ENCODE data around the gene RGS17.

The RGS17 gene

GRCh38 chr6:153058909-153059308, 72.2 kb downstream of the RGS17 start:
- no peak for TF ChIP-seq CTCF (IDR thresholded peaks at IDR 0.05; ENCODE audit: low read depth, low read length)
- DNase-seq (ENCODE audit: low read depth in 2 of 2), result peak; percentile 20 to 26
- no peak overlapping the region for H3K4me3 ChIP-seq (replicated peaks in 1 of 2; ENCODE audit: low read depth in 2 of 2, low read length in 2 of 2)

- TF ChIP-seq CTCF (IDR thresholded peaks at IDR 0.05; ENCODE audit: low read depth, low read length), result no peak
- DNase-seq (ENCODE audit: low read depth in 2 of 2), result peak; percentile 17 to 47
- H3K4me3 ChIP-seq (replicated peaks in 1 of 2; ENCODE audit: low read depth in 2 of 2, low read length in 2 of 2), result no peak overlapping the region
Measured at GRCh38 chr6:153058291-153058690, 72.8 kb downstream of the RGS17 start.

GRCh38 chr6:153056308-153056707, 74.8 kb downstream of the RGS17 start:
- TF ChIP-seq CTCF (IDR thresholded peaks at IDR 0.05; ENCODE audit: low read depth, low read length), result no peak
- DNase-seq (ENCODE audit: low read depth in 2 of 2), result no peak

GRCh38 chr6:153051801-153052200, 79.3 kb downstream of the RGS17 start:
- TF ChIP-seq CTCF (IDR thresholded peaks at IDR 0.05; ENCODE audit: low read depth, low read length), result no peak
- no peak overlapping the region for H3K4me3 ChIP-seq (replicated peaks in 1 of 2; ENCODE audit: low read depth in 2 of 2, low read length in 2 of 2)
- DNase-seq (ENCODE audit: low read depth in 2 of 2), result no peak

More at GRCh38 chr6:153056308-153056707, 74.8 kb downstream of the RGS17 start:
- H3K4me3 ChIP-seq (replicated peaks in 1 of 2; ENCODE audit: low read depth in 2 of 2, low read length in 2 of 2), result no peak overlapping the region

- no peak for TF ChIP-seq CTCF (IDR thresholded peaks at IDR 0.05; ENCODE audit: low read depth, low read length)
- no peak overlapping the region for H3K4me3 ChIP-seq (replicated peaks in 1 of 2; ENCODE audit: low read depth in 2 of 2, low read length in 2 of 2)
- no peak for DNase-seq (ENCODE audit: low read depth in 2 of 2)
Measured at GRCh38 chr6:153048631-153049030, 82.5 kb downstream of the RGS17 start.

GRCh38 chr6:153047386-153047785, 83.7 kb downstream of the RGS17 start:
- TF ChIP-seq CTCF (IDR thresholded peaks at IDR 0.05; ENCODE audit: low read depth, low read length), result no peak
- no peak overlapping the region for H3K4me3 ChIP-seq (replicated peaks in 1 of 2; ENCODE audit: low read depth in 2 of 2, low read length in 2 of 2)
- DNase-seq (ENCODE audit: low read depth in 2 of 2), result no peak

- no peak for TF ChIP-seq CTCF (IDR thresholded peaks at IDR 0.05; ENCODE audit: low read depth, low read length)
- H3K4me3 ChIP-seq (replicated peaks in 1 of 2; ENCODE audit: low read depth in 2 of 2, low read length in 2 of 2), result no peak overlapping the region
Measured at GRCh38 chr6:153045271-153045670, 85.8 kb downstream of the RGS17 start.

More at GRCh38 chr6:153045271-153045670, 85.8 kb downstream of the RGS17 start:
- no peak for DNase-seq (ENCODE audit: low read depth in 2 of 2)

Measured in cardiac fibroblast (primary cell).